Jurkat, Clone E6-1 (cell line): ENCODE data around the gene VN1R2.

ENCODE experiments used
- DNase-seq: peaks from one replicate; pipeline ENCODE4 v3.0.0-alpha.2; 2011; ENCODE audit warnings: low read depth, low spot score
- H3K4me3 ChIP-seq: 2 replicates; pipeline ENCODE4 v1.5.1; 2011; ENCODE audit warnings: mild to moderate bottlenecking, low read length, control low read depth, moderate library complexity

VN1R2 gene

GRCh38 chr19:53308339-53308811, 50.3 kb downstream of the VN1R2 start:
- H3K4me3 ChIP-seq, result no peak overlapping the region
- no peak for DNase-seq
